GM23338 (cell line): ENCODE data around the gene HAPLN2. TPM values are rescaled to one million over a fixed set of nuclear protein-coding genes. Genes with fewer than 3 reads are reported as not detected.

ENCODE experiments used
- ATAC-seq: fragments of 200-7000 bp; cut with Tn5 transposase; 3 replicates; pipeline ENCODE4 v1.9.1; 2020
- DNase-seq: peaks from one replicate; pipeline ENCODE4 v3.0.0-alpha.2; 2015; ENCODE audit warnings: low spot score
- H2AFZ ChIP-seq: fragments of 200-600 bp; sonication (generic); 2 replicates; pipeline ENCODE4 v1.8.0; 2016; ENCODE audit warnings: antibody characterized with exemption, mild to moderate bottlenecking, moderate library complexity
- H3F3A ChIP-seq: fragments of 200-600 bp; sonication (generic); replicated peaks from 2 replicates; pipeline ENCODE4 v1.8.0; 2017; ENCODE audit warnings: antibody characterized with exemption, mixed run types, low read depth
- H3K27ac ChIP-seq: fragments of 200-600 bp; sonication (generic); 2 replicates; pipeline ENCODE4 v1.6.1; 2016; ENCODE audit warnings: low read depth
- H3K27me3 ChIP-seq: fragments of 200-600 bp; sonication (generic); 2 replicates; pipeline ENCODE4 v1.8.0; 2016; ENCODE audit warnings: mild to moderate bottlenecking, mixed run types, moderate library complexity; ENCODE audit not compliant: insufficient read depth
- H3K36me3 ChIP-seq: fragments of 200-600 bp; sonication (generic); 2 replicates; pipeline ENCODE4 v1.8.0; 2016; ENCODE audit warnings: mild to moderate bottlenecking; ENCODE audit not compliant: insufficient read depth
- H3K4me1 ChIP-seq: fragments of 200-600 bp; sonication (generic); 2 replicates; pipeline ENCODE4 v1.8.0; 2016; ENCODE audit warnings: mild to moderate bottlenecking, moderate library complexity; ENCODE audit not compliant: insufficient read depth
- H3K4me2 ChIP-seq: fragments of 200-600 bp; sonication (generic); 2 replicates; pipeline ENCODE4 v1.7.1; 2017; ENCODE audit warnings: mixed run types
- H3K4me3 ChIP-seq: fragments of 200-600 bp; sonication (generic); 2 replicates; pipeline ENCODE4 v1.6.1; 2016; ENCODE audit warnings: mixed run types
- H3K79me2 ChIP-seq: fragments of 200-600 bp; sonication (generic); replicated peaks from 2 replicates; pipeline ENCODE4 v1.8.0; 2017; ENCODE audit warnings: mild to moderate bottlenecking; ENCODE audit not compliant: insufficient read depth
- H3K9me2 ChIP-seq: fragments of 200-600 bp; sonication (generic); 2 replicates; pipeline ENCODE4 v1.8.0; 2017; ENCODE audit not compliant: insufficient read depth
- H4K20me1 ChIP-seq: fragments of 200-600 bp; sonication (generic); replicated peaks from 2 replicates; pipeline ENCODE4 v1.8.0; 2017; ENCODE audit warnings: mild to moderate bottlenecking; ENCODE audit not compliant: insufficient read depth
- H3K27ac Mint-ChIP-seq: 2 replicates; pipeline ENCODE4 v1.8.0; 2020; ENCODE audit warnings: inconsistent platforms, mild to moderate bottlenecking, moderate library complexity, mixed read lengths
- H3K27me3 Mint-ChIP-seq: 3 replicates; pipeline ENCODE4 v1.8.0; 2022; ENCODE audit warnings: low read depth, mild to moderate bottlenecking, moderate library complexity, mixed read lengths, inconsistent platforms; ENCODE audit not compliant: insufficient read depth, poor library complexity
- H3K36me3 Mint-ChIP-seq: 3 replicates; pipeline ENCODE4 v1.8.0; 2021; ENCODE audit warnings: low read depth, mild to moderate bottlenecking, inconsistent platforms, moderate library complexity, mixed read lengths
- H3K4me1 Mint-ChIP-seq: 3 replicates; pipeline ENCODE4 v1.8.0; 2020; ENCODE audit warnings: mild to moderate bottlenecking, inconsistent platforms, mixed read lengths
- H3K4me3 Mint-ChIP-seq: 3 replicates; pipeline ENCODE4 v1.8.0; 2021; ENCODE audit warnings: moderate library complexity, mild to moderate bottlenecking, inconsistent platforms, mixed read lengths
- H3K9me3 Mint-ChIP-seq: 3 replicates; pipeline ENCODE4 v1.8.0; 2020; ENCODE audit warnings: moderate library complexity, mild to moderate bottlenecking, inconsistent platforms, mixed read lengths
- CREB1 ChIP-seq: fragments of 250-450 bp; sonication (Bioruptor Pico); IDR thresholded peaks from 2 replicates; pipeline ENCODE4 v1.5.0; 2020; ENCODE audit warnings: low read depth, mild to moderate bottlenecking, moderate library complexity
- EZH2 ChIP-seq: fragments of 200-600 bp; sonication (generic); IDR thresholded peaks from one replicate; pipeline ENCODE4 v1.8.0; 2017; ENCODE audit warnings: antibody characterized with exemption, mild to moderate bottlenecking, low read depth; ENCODE audit not compliant: unreplicated experiment
- EZH2phosphoT487 ChIP-seq: fragments of 200-600 bp; sonication (generic); IDR thresholded peaks from one replicate; pipeline ENCODE4 v1.8.1; 2018; ENCODE audit warnings: antibody characterized with exemption; ENCODE audit not compliant: unreplicated experiment
- JUNB ChIP-seq: IDR thresholded peaks from one replicate; pipeline ENCODE4 v1.6.1; 2016; ENCODE audit warnings: antibody characterized with exemption; ENCODE audit not compliant: unreplicated experiment
- NANOG ChIP-seq: IDR thresholded peaks from 2 replicates; pipeline ENCODE4 v1.6.1; 2016; ENCODE audit warnings: antibody characterized with exemption, borderline replicate concordance
- POLR2AphosphoS5 ChIP-seq: IDR thresholded peaks from 2 replicates; pipeline ENCODE4 v1.6.1; 2016; ENCODE audit warnings: antibody characterized with exemption, low read depth
- STAT1 ChIP-seq: IDR thresholded peaks from one replicate; pipeline ENCODE4 v1.6.1; 2016; ENCODE audit warnings: antibody characterized with exemption; ENCODE audit not compliant: unreplicated experiment
- ZNF114 ChIP-seq: fragments of 250-450 bp; sonication (Bioruptor Pico); IDR thresholded peaks from 2 replicates; pipeline ENCODE4 v1.5.0; 2020; ENCODE audit warnings: mild to moderate bottlenecking, moderate library complexity
- ZNF331 ChIP-seq: fragments of 250-450 bp; sonication (Bioruptor Pico); IDR thresholded peaks from 2 replicates; pipeline ENCODE4 v1.5.0; 2020; ENCODE audit warnings: low read depth, mild to moderate bottlenecking, moderate library complexity
- polyA plus RNA-seq: library from polyadenylated mRNA; unstranded; fragments of >200 nt; fragmentation: Nextera tagmentation; extraction: Ambion mirVana; gene quantifications from 2 replicates; pipeline ENCODE4 v1.2.1, GENCODE V29; 2016
- total RNA-seq: library from RNA; depleted of rRNA; stranded (reverse); fragments of >200 nt; shearing (Covaris generic); gene quantifications from 2 replicates; pipeline ENCODE4 v1.2.3, GENCODE V29; 2014
- TF ChIP-seq, protein P1 (sequence below): IDR thresholded peaks from 2 replicates; pipeline ENCODE4 v1.6.1; 2016; ENCODE audit warnings: antibody characterized with exemption
- TF ChIP-seq, protein P2 (sequence below): IDR thresholded peaks from one replicate; pipeline ENCODE4 v1.6.1; 2018; ENCODE audit warnings: antibody characterized with exemption; ENCODE audit not compliant: unreplicated experiment
- TF ChIP-seq, protein P3 (sequence below), 2 experiments: fragments of 200-600 bp in 1 of 2; sonication (generic) in 1 of 2; conservative IDR thresholded peaks; 2 replicates each; pipeline versions ENCODE4 v1.5.1 to v1.6.1; 2016 to 2017; ENCODE audit warnings: antibody characterized with exemption in 2 of 2, low read depth in 2 of 2, mild to moderate bottlenecking in 2 of 2, moderate library complexity in 1 of 2

HAPLN2 gene
- total and polyA plus RNA-seq, 2 experiments from 2014 or later = 0.53 TPM; not detected in 1

DNA sequence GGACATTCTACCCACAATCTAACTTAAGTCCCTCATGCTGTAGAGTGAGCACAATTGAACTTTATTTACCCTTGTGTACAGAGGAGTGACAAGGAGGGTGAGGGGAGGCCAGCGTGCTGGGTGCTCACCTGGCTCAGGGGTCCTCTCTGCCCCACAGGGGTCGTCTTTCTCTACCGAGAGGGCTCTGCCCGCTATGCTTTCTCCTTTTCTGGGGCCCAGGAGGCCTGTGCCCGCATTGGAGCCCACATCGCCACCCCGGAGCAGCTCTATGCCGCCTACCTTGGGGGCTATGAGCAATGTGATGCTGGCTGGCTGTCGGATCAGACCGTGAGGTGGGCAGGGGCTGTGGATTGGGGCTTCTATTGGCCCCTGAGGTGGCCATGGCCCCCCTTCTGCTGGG is 28.1 kb downstream of the HAPLN2 start (continued):
- TF ChIP-seq ZNF331 (CRISPR knock-in tag) = no peak
- TF ChIP-seq, protein P1, sequence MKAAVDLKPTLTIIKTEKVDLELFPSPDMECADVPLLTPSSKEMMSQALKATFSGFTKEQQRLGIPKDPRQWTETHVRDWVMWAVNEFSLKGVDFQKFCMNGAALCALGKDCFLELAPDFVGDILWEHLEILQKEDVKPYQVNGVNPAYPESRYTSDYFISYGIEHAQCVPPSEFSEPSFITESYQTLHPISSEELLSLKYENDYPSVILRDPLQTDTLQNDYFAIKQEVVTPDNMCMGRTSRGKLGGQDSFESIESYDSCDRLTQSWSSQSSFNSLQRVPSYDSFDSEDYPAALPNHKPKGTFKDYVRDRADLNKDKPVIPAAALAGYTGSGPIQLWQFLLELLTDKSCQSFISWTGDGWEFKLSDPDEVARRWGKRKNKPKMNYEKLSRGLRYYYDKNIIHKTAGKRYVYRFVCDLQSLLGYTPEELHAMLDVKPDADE = no peak

DNA sequence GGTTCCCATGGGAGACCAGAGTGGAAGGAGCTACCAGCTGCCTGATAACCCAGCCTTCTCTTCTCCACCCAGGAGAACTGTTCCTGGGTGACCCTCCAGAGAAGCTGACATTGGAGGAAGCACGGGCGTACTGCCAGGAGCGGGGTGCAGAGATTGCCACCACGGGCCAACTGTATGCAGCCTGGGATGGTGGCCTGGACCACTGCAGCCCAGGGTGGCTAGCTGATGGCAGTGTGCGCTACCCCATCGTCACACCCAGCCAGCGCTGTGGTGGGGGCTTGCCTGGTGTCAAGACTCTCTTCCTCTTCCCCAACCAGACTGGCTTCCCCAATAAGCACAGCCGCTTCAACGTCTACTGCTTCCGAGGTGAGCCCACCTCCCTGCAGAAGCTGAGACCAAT is 29.3 kb downstream of the HAPLN2 start:
- H4K20me1 ChIP-seq = peaks cover 3% of the 10 kb centered on the region; the same call in 1 of the 2 replicates
- DNase-seq = no peak
- no peak for ATAC-seq
- Mint-ChIP-seq H3K4me3 (no peak overlapping the region), H3K9me3 (no peaks in the 10 kb centered on the region; the same call in 2 of the 3 replicates), H3K36me3 (no peaks in the 10 kb centered on the region; the same call in 2 of the 3 replicates), H3K27ac (no peak overlapping the region), H3K4me1 (peaks cover 14% of the 10 kb centered on the region), H3K27me3 (peaks cover 33% of the 10 kb centered on the region)
- H3K4me2 ChIP-seq = no peak overlapping the region
- no peaks in the 10 kb centered on the region for H3K9me2 ChIP-seq
- peaks cover 2% of the 10 kb centered on the region; the same call in 1 of the 2 replicates for H3F3A ChIP-seq
- H3K27me3 ChIP-seq = peaks cover 87% of the 10 kb centered on the region
- H3K4me1 ChIP-seq = no peaks in the 10 kb centered on the region; the same call in 1 of the 2 replicates
- H3K36me3 ChIP-seq = no peaks in the 10 kb centered on the region
- H2AFZ ChIP-seq = no peak overlapping the region
- H3K27ac ChIP-seq = no peak overlapping the region
- no peaks in the 10 kb centered on the region for H3K79me2 ChIP-seq
- H3K4me3 ChIP-seq = no peak overlapping the region
- no peak for TF ChIP-seq STAT1
- TF ChIP-seq, protein P2, sequence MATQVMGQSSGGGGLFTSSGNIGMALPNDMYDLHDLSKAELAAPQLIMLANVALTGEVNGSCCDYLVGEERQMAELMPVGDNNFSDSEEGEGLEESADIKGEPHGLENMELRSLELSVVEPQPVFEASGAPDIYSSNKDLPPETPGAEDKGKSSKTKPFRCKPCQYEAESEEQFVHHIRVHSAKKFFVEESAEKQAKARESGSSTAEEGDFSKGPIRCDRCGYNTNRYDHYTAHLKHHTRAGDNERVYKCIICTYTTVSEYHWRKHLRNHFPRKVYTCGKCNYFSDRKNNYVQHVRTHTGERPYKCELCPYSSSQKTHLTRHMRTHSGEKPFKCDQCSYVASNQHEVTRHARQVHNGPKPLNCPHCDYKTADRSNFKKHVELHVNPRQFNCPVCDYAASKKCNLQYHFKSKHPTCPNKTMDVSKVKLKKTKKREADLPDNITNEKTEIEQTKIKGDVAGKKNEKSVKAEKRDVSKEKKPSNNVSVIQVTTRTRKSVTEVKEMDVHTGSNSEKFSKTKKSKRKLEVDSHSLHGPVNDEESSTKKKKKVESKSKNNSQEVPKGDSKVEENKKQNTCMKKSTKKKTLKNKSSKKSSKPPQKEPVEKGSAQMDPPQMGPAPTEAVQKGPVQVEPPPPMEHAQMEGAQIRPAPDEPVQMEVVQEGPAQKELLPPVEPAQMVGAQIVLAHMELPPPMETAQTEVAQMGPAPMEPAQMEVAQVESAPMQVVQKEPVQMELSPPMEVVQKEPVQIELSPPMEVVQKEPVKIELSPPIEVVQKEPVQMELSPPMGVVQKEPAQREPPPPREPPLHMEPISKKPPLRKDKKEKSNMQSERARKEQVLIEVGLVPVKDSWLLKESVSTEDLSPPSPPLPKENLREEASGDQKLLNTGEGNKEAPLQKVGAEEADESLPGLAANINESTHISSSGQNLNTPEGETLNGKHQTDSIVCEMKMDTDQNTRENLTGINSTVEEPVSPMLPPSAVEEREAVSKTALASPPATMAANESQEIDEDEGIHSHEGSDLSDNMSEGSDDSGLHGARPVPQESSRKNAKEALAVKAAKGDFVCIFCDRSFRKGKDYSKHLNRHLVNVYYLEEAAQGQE = no peak
- TF ChIP-seq NANOG = no peak
- TF ChIP-seq JUNB = no peak
- no peak for TF ChIP-seq ZNF331 (CRISPR knock-in tag)
- TF ChIP-seq, protein P1 = no peak
- no peak for TF ChIP-seq POLR2AphosphoS5
- no peak for TF ChIP-seq EZH2phosphoT487
- no peak for TF ChIP-seq EZH2
- no peak for TF ChIP-seq CREB1
- TF ChIP-seq, protein P3, sequence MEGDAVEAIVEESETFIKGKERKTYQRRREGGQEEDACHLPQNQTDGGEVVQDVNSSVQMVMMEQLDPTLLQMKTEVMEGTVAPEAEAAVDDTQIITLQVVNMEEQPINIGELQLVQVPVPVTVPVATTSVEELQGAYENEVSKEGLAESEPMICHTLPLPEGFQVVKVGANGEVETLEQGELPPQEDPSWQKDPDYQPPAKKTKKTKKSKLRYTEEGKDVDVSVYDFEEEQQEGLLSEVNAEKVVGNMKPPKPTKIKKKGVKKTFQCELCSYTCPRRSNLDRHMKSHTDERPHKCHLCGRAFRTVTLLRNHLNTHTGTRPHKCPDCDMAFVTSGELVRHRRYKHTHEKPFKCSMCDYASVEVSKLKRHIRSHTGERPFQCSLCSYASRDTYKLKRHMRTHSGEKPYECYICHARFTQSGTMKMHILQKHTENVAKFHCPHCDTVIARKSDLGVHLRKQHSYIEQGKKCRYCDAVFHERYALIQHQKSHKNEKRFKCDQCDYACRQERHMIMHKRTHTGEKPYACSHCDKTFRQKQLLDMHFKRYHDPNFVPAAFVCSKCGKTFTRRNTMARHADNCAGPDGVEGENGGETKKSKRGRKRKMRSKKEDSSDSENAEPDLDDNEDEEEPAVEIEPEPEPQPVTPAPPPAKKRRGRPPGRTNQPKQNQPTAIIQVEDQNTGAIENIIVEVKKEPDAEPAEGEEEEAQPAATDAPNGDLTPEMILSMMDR (conservative IDR thresholded peaks at IDR 0.05; ENCODE audit: low read depth in 2 of 2) = no peak
- TF ChIP-seq ZNF114 = no peak
